Activated naive CD8-positive, alpha-beta T cell treated with anti-CD3 and anti-CD28 coated beads, Interleukin-2, amount 50 U/mL, for 16 hours (primary cell): ENCODE results near the gene MTSS2.

Source experiments
- DNase-seq: peaks from one replicate; pipeline ENCODE4 v3.0.0-alpha.2; 2020; ENCODE audit warnings: low read depth, low spot score

MTSS2 gene

DNA sequence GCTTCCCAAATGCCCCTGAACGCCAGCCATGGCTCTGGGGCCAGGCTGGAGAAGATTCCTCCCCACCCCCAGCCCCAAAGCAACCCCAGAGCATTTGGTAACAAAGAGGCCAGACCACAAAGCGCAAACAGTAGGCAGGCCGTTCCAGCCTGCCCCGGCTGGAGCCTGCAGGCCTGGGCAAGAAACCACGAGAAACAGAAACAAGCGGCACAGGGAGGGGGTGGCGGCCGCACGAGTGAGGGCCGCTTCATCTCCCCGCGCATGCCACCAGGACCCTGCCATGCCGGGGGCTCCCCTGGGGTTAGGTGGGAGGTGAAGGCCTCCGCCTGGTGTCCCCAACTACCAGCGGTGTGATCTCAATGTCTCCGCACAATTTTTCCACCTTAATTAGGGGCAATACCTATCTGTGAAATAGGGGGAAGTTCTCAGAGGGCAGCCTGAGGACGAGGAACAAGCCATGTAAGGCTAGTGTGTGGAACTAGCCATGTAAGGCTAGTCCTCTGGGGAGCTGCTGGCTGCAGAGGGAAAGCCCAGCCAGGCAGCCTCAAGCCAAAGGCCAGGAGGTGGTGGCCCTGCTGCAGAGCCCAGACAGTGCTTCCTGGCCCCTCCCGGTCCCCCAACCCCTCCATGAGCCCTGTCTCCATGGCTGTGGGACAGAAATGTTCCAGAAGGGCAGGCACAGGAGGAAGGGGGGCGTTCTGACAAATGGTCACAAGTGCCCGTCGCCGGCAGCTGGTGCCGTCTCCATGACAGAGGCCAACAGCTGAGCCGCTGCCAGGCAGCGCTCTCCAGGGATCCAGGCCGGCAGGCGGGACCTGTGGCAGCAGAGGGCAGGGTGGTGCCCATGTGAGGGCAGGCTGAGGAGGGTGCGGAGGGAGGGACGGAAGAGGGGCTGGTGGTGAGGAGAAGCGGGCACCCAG is 14.5 kb upstream of the MTSS2 start:
- no peak for DNase-seq

DNA sequence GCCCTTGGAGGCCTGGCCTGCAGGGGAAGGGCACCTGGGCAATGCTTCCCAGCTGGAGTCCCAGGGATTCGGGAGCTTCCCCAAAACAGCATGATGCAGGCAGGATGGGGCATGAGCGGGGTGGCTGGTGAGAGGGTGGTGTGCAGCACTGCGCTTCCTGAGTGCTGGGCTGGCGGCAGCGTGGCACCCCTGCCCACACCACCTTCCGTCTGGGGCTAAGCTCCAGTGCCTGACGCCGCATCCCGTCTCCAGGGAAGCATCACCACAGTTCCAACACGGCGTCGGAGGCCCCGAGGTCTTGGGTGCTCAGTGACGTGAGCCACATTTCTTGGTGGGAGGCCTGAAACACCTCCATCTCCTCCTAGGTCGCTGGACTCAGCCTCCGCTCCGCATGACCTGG is 13.8 kb upstream of the MTSS2 start:
- DNase-seq: no peak

GRCh38 chr16:70698901-70699300 is 13.0 kb upstream of the MTSS2 start:
- DNase-seq: no peak

DNA sequence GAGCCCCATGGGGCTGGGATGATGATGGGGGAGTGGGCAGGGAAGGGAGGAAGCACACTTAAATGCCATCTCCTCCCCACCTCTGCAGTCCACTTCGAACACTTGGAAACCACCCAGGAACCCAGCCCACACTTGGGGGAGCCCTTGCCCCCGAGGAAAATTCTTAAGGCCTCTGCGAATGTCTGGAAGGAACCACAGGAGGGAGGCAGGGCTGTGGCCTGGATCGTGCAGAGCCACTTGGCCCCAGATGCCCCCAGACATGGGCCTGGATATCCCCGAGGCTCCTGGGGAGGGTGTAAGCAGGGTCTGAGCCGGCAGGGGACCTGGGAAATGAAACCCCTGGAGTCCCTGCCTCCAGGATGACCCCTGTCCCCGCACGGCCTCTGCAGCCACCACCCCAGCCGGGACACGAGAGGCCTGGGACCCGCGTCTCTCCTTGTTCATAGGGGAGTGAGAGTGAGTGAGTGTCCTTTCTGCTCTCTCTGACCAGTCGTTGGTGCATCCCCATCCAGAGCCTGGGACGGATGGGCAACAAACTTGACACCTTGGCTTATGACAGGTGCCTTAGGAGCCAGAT is 11.8 kb upstream of the MTSS2 start:
- no peak for DNase-seq

DNA sequence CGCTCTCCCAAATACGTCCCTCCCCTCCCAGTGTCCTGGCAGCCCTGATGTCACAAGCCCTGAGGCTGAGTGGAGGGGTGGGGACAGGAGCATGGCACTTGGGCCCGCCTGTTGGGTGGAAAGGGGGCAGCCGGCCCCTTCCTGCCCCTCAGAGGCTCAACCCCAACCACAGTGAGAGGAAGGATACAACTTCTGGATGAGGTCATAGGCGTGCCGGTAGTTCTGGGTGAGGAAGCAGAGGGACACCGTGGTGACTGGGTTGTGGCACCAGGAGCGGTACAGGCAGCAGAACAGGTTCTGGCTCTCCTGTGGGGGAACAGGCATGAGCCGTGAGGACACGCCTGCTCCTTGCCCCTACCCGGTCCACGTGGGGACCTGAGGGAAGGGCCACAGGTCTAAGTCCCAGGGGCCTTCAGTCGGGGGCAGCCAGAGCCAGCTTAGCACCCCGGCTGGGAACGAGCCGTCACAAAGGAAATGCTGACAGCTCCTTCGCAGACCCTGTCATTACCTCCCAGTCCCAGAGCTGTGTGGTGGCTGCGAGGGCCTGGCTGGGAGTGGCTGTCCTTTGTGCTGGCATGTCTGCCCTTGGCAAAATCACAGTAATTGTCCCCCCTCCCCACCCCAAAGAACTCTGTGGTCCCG is 11.2 kb upstream of the MTSS2 start:
- no peak for DNase-seq

DNA sequence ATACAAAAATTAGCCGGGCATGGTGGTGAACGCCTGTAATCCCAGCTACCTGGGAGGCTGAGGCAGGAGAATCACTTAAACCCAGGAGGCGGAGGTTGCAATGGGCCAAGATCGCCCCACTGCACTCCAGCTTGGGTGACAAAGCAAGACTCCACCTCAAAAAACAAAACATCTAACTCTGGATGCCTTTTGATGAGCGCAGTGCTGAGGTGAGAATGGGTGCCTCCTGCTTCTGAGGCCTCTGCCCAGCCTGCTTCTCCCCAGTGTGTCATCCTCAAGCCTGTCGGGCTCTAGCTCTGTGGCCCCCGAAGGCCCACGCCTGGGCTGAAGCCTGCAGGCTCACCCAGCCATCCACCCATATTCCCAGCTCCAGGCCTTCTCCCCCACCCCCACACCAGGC is 10.5 kb upstream of the MTSS2 start:
- no peak for DNase-seq

DNA sequence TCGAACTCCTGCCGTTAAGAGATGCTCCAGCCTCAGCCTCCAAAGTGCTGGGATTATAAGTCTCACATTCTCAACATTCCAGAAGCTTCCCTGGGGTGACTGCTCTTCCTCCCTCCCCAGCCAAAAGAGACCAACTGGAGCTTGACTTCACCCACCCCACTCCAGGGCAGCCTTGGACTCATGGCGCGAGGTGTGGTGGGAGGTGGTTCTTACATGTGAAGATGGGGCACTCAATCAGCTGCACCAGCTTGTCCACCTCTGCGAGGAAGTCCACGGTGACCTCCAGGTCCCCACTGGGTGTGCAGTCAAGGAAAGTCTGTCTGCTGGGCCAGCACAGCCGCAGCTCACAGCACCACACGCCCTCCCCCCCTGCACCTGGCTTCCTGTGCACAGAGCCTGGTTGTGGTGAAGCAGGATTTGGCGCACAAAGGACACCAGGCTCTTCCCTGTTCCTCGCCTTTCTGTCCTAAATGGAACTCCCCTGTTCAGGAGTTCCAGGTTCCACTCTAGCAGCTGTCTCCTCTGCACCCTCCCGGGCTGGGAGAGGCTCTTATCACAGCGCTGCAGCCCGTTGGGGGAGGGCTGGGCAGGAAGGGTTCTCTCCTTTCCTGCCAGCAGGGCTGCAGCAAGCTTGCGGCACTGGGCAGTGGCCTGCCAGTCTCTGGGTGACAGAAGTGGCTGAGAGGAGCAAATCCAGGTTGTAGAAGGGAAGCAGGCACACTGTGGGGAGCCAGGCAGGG is 9.6 kb upstream of the MTSS2 start:
- DNase-seq: no peak

- DNase-seq: no peak
These were observed 9.0 kb upstream of the MTSS2 start for GRCh38 chr16:70694868-70695218.

DNA sequence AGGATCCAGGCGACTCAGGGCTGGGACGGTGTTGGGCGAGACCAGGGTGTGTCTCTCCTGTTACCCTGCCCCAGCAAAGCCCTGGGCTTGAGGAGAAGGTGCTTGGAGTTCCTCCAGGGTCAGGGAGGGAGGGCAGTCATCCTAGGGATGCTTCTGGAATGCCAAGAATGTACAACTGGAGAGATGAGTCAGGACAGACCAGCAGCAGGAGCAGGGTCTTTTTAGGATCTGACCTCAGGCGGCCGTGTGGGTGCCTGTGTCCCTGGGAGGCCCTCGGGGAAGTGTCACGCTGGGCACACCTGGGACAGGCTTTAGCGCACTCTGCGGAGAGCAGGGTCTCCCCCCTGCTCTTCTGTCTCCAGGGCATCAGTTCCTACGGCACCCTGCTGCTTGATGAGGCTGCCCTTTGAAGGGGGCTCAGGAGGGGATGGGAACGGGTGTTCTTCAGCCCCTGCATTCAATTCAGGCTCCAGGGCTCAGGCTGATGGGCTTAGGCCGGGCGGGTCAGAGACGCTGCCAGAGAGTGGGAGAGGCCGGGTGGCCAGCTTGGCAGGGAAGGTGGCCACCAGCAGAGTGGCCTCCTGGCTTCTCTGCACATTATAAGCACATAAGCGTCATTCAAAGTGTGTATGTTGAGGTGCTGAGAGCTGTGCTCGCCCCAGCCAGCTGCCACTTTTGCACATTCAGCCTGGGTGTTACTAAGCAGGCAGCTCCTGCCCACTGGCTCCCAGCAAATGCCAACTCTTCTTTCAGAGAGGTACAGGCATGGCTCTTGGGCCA is 8.4 kb upstream of the MTSS2 start:
- no peak for DNase-seq

DNA sequence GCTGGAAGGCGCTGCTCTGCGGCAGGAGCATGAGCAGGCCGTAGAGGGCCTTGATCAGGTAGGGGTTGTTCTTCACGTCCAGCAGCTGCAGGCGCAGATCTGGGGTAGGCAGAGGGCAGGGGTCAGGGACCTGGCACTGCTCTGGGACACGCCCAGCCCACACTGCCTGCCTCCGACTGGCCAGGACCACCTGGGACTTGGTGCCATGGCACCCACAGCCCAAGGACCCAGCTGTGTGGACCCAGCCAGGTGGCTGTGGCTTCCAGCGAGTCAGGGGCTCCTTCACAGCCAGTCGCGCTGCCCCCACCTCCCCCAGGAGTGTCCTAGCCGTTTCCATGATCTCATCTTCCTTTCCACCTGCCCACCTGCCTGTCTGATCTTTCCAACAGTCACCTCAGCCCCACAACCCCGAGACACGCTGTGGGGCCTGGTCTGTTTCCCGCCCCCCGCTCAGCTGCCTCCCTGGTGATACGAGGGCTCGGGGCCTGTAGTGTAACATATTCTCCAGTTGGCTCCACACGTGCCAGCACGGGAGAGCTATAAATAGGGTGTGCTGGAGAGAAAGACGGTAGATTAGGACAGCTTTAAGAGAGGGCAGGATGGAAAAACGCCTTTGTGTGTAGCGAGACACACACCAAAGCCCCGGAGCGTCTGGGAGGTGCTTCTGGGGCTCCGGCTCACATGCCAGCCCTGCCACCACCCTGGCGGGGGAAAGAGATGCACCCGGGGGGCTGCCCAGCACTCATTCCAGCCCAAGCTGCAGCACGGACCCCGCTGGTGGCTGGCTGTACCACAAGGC is 7.2 kb upstream of the MTSS2 start:
- no peak for DNase-seq

DNA sequence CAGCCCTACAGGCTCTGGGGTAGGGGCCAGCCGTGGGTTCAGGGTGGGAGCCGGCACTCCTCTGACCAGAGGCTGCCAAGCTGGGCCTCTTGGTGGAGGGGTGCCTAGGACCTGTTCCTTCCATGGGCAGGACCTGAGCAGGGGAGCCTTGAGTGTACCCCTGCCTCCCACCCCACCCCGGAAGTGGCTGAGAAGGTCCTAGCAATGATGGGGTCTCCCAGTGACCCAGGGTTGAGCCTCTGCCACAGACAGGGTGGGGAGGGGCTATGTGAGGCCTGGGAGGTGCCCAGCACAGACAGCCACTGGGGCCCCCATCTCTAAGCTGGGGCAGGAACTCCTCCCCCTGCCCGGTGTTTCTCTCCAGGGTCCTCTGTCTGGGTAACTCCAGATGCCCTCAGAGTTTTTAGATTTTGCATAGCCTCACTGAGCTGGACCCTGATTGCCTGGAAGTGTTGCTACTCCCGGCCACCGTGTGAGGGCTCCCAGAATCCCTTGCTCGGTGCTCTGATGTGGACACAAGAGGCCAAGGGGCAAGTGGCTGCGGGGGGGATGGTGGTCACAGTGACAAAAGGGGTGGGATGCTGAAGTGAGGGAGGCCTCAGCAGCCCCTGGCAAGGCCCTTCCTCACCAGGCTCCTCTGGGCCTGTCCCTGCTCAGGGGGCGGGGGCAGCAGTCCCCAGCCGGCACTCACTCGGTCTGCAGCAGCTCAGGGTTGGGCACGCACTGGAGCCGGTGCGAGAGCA is 6.4 kb upstream of the MTSS2 start:
- DNase-seq: no peak

GRCh38 chr16:70691223-70692129 is 5.6 kb upstream of the MTSS2 start:
- no peak for DNase-seq

- DNase-seq: no peak
These were observed 4.4 kb upstream of the MTSS2 start for GRCh38 chr16:70689970-70690891.

DNA sequence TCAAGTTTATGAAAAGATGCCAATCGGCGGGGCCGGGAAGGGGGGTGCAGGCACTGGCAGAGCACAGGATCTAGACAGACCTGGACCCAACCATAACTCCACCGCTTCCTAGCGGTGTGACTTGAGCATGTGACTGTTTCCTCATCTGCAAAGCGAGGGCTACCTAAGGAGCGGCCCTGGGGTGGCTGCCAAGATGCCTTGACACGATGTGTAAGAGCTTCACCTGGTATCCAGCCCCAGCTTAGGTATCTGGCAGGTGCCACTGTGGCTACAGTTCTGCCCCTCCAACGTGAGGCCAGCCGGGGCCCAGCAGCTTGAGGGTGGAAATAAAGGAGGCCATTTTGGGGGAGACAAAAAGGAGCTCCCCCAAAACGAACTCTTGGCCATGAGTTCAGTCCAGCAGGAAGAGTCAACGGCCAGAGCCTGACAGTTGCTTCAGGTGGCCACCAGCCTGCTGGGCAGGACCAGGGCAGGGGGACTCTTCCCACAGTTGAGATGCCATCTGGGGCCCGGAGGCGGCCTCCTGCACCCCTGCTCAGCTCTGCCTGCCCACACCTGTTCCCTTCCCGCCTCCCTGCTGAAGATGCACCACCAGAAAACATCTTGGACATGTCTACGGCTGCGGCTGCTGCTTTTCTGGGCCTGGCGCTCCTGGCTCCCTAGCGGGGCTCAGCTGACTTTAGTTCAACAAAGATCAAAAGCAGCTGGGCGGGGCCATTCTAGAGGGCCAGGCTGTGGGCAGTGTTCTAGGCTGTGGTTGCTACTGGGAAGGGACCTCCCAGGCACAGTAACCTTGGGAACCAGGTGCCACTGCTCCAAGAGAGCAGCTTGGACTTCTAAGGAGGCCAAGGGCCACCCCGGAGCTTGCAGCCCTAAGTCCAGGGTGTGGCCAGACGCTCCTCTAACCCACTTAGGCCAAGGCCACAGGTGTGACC is 3.4 kb upstream of the MTSS2 start:
- DNase-seq: no peak

DNA sequence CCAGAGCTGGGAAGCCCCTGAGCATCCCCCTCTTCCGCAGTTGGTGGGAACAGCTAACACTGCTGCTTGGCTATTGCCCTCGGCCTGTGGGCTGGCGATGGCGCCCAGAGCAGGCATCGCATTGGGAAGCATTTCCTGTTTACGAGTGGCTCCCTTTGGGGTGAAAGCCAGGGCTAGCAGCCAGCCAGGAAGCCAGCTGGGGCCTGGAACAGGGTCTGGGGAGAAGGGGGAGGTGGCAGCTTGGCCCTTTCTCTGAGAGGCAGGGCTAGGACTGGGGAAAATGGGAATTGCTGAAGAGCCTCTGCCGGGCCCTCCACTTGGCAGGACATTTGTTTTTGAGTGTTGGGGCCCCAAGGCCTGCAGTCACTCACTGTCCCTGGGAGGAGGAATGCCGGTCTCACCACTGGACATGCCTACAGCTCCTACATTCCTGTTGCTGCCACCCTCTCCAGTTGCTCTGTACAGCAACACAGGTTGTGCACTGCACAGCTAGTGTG is 2.4 kb upstream of the MTSS2 start:
- DNase-seq: no peak

DNA sequence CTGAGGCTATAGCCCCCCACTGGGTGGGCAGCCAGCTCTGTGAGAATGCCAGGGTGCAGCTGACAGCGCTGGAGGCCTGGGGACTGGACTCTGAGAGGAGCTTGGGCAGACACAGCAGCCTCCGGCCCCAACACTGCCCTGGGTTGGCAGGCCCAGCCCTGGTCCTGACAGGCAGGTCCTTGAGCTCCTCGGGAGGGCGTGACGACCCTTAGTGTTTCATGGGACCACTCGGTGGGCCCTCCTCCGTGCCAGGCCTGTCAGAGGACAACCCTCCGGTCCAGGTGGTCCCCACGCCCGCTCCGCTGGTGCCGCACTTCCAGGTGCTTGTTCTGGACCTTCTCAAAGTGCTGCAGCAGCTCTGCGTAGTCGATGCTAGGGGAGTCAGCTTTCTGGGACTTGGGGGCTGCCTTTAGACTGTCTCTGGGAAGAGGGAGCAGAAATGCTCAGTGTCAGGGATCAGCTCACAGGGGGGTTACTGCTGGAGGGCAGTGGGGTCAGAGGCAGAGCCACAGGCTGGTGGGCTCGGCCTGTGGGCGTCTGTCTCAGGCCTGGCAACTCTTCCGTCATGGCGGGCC is 1.9 kb upstream of the MTSS2 start:
- DNase-seq: no peak
